HepG2 (cell line): ENCODE results near the gene RPH3AL. TPM values are rescaled to one million over a fixed set of nuclear protein-coding genes. Genes with fewer than 3 reads are reported as not detected.
A peak's percentile ranks its signal among the peaks of the same experiment; 100 is the strongest.

Experiments used
- ATF7-NPFF ChIP-seq: sonication (generic); formaldehyde crosslinking; IDR thresholded peaks from 2 replicates; pipeline ENCODE4 v1.8.1; 2023; ENCODE audit warnings: mild to moderate bottlenecking, low read depth, missing genetic modification reagents, moderate library complexity
- DNMT1 ChIP-seq: sonication (generic); formaldehyde crosslinking; IDR thresholded peaks from 2 replicates; pipeline ENCODE4 v1.5.1; 2020; ENCODE audit warnings: mild to moderate bottlenecking, missing genetic modification reagents
- FOXC1 ChIP-seq: sonication (generic); formaldehyde crosslinking; IDR thresholded peaks from 2 replicates; pipeline ENCODE4 v1.8.0; 2022; ENCODE audit warnings: mild to moderate bottlenecking, missing genetic modification reagents, borderline replicate concordance
- HNF4A ChIP-seq: sonication (generic); formaldehyde crosslinking; IDR thresholded peaks from 2 replicates; pipeline ENCODE4 v1.4.0; 2020; ENCODE audit warnings: missing genetic modification reagents
- KDM3A ChIP-seq: IDR thresholded peaks from 2 replicates; pipeline ENCODE4 v1.6.1; 2018; ENCODE audit warnings: low read depth, missing compliant biosample characterization
- NR2F2 ChIP-seq: IDR thresholded peaks from 2 replicates; pipeline ENCODE4 v1.6.1; 2012; ENCODE audit warnings: low read depth, inconsistent platforms, borderline replicate concordance
- PITX1 ChIP-seq: sonication (generic); formaldehyde crosslinking; IDR thresholded peaks from 2 replicates; pipeline ENCODE4 v1.5.1; 2020; ENCODE audit warnings: mild to moderate bottlenecking, missing genetic modification reagents
- REL ChIP-seq: sonication (generic); formaldehyde crosslinking; conservative IDR thresholded peaks from 2 replicates; pipeline ENCODE4 v1.8.0; 2022; ENCODE audit warnings: mild to moderate bottlenecking, missing genetic modification reagents, moderate library complexity
- SALL1 ChIP-seq: sonication (generic); formaldehyde crosslinking; IDR thresholded peaks from 2 replicates; pipeline ENCODE4 v1.8.0; 2022; ENCODE audit warnings: mild to moderate bottlenecking, missing genetic modification reagents
- SMAD3 ChIP-seq: sonication (generic); formaldehyde crosslinking; IDR thresholded peaks from 2 replicates; pipeline ENCODE4 v1.4.0; 2020; ENCODE audit warnings: missing genetic modification reagents
- SRF ChIP-seq: IDR thresholded peaks from 2 replicates; pipeline ENCODE4 v1.6.1; 2011; ENCODE audit warnings: mild to moderate bottlenecking, low read depth, low read length, moderate library complexity
- TRIM24 ChIP-seq: sonication (generic); formaldehyde crosslinking; IDR thresholded peaks from 2 replicates; pipeline ENCODE4 v1.8.0; 2022; ENCODE audit warnings: mild to moderate bottlenecking, missing genetic modification reagents
- ZBTB42 ChIP-seq: sonication (generic); formaldehyde crosslinking; IDR thresholded peaks from 2 replicates; pipeline ENCODE4 v1.5.0; 2020; ENCODE audit warnings: mild to moderate bottlenecking, missing genetic modification reagents
- ZFP36L2 ChIP-seq: sonication (generic); formaldehyde crosslinking; IDR thresholded peaks from 2 replicates; pipeline ENCODE4 v1.4.0; 2020; ENCODE audit warnings: missing genetic modification reagents
- ZMAT3 ChIP-seq: sonication (generic); formaldehyde crosslinking; conservative IDR thresholded peaks from 2 replicates; pipeline ENCODE4 v1.7.0; 2021; ENCODE audit warnings: missing genetic modification reagents
- ZNF253 ChIP-seq: sonication (generic); formaldehyde crosslinking; IDR thresholded peaks from 2 replicates; pipeline ENCODE4 v1.8.0; 2022; ENCODE audit warnings: mild to moderate bottlenecking, missing genetic modification reagents, borderline replicate concordance
- ZNF263 ChIP-seq: sonication (generic); formaldehyde crosslinking; IDR thresholded peaks from 2 replicates; pipeline ENCODE4 v1.4.0; 2020; ENCODE audit warnings: missing genetic modification reagents
- ZNF3 ChIP-seq: IDR thresholded peaks from 2 replicates; pipeline ENCODE4 v1.7.0; 2017; ENCODE audit warnings: inconsistent platforms
- ZNF510 ChIP-seq: sonication (generic); formaldehyde crosslinking; IDR thresholded peaks from 2 replicates; pipeline ENCODE4 v1.4.0; 2020; ENCODE audit warnings: low read depth, mild to moderate bottlenecking, missing genetic modification reagents
- ZNF605 ChIP-seq: sonication (generic); formaldehyde crosslinking; IDR thresholded peaks from 2 replicates; pipeline ENCODE4 v1.8.0; 2022; ENCODE audit warnings: mild to moderate bottlenecking, missing genetic modification reagents
- ZNF7 ChIP-seq: IDR thresholded peaks from 2 replicates; pipeline ENCODE4 v1.6.1; 2016; ENCODE audit warnings: missing biosample characterization, missing genetic modification reagents
- ZNF883 ChIP-seq: sonication (generic); formaldehyde crosslinking; IDR thresholded peaks from 2 replicates; pipeline ENCODE4 v1.5.1; 2020; ENCODE audit warnings: mild to moderate bottlenecking, missing genetic modification reagents; ENCODE audit errors: not compliant biosample characterization
- polyA plus RNA-seq, 8 experiments: library from polyadenylated mRNA; depleted of rRNA in 3 of 8; stranded (reverse) in 7 of 8; unstranded in 1 of 8; fragments of >200 nt; fragmentation: Illumina TruSeq in 4 of 8; extraction: Trizol in 4 of 8; gene quantifications; 2 replicates each; pipeline versions ENCODE4 v1.2.1 to v1.2.3, GENCODE V29; 2011 to 2016; ENCODE audit warnings: low read depth in 4 of 8, missing spikeins in 1 of 8, mixed read lengths in 1 of 8; ENCODE audit not compliant: insufficient read depth in 1 of 8
- total RNA-seq, 5 experiments: library from RNA; depleted of rRNA; stranded (reverse); fragments of >200 nt; fragmentation: Illumina TruSeq; extraction: Trizol; gene quantifications; 2 replicates each; pipeline ENCODE4 v1.2.3, GENCODE V29; 2016; ENCODE audit warnings: low read depth in 1 of 5
- TF ChIP-seq, protein P1 (sequence below): IDR thresholded peaks from 2 replicates; pipeline ENCODE4 v1.6.1; 2016; ENCODE audit warnings: mild to moderate bottlenecking, missing biosample characterization, missing genetic modification reagents
- TF ChIP-seq, protein P2 (sequence below): sonication (generic); formaldehyde crosslinking; IDR thresholded peaks from 2 replicates; pipeline ENCODE4 v1.8.1; 2023; ENCODE audit warnings: mild to moderate bottlenecking, moderate library complexity, missing genetic modification reagents
- TF ChIP-seq, protein P3 (sequence below): sonication (generic); formaldehyde crosslinking; IDR thresholded peaks from 2 replicates; pipeline ENCODE4 v1.4.0; 2020; ENCODE audit warnings: missing genetic modification reagents, borderline replicate concordance
- TF ChIP-seq, protein P4 (sequence below): sonication (generic); formaldehyde crosslinking; IDR thresholded peaks from 2 replicates; pipeline ENCODE4 v1.8.1; 2022; ENCODE audit warnings: low read depth, mild to moderate bottlenecking, missing genetic modification reagents

Gene RPH3AL
- total and polyA plus RNA-seq, 2 of the 13 experiments (the other 11 are each of a cell fraction or from before 2014, with no cell fraction given) = 7.8 to 16.4 TPM

DNA sequence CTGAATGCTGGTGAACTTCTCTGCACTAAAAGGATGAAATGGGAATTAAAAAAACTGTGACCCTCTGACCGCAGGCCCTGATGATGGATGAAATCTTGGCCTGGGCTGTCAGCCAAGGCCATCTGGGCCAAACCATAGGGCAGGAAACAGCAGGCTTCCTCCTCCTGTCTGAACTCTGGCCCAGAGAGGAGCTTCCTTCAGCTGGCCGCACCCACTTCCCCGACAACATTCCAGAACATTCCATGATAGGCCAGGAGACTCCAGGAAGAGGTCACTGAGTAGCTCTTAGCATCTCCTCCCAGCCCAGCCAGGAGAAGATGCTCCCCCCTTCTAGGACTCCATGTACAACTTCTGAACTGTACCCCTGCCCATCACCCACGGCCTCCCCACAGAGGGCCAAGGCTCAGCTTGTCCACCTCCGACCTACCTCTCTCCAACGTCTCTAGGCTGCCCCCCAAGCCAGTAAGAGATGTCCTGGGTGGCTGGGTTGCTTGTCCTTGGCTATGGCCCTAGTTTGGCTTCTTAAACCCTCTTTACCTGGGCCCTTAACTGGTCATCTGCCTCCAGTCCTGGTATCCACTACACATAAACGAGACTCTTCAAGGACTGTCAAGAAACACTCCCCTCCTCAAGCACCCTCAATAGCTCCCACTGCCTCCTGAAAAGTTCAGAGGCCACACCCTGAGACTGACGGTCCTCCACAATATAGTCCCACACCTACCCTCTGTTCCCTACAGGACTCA is 1.7 kb downstream of the RPH3AL start (continued):
- TF ChIP-seq, protein P1, sequence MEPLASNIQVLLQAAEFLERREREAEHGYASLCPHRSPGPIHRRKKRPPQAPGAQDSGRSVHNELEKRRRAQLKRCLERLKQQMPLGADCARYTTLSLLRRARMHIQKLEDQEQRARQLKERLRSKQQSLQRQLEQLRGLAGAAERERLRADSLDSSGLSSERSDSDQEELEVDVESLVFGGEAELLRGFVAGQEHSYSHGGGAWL (CRISPR knock-in tag) = no peak
- TF ChIP-seq ATF7-NPFF = no peak
- TF ChIP-seq FOXC1 (CRISPR knock-in tag) = no peak
- no peak for TF ChIP-seq ZBTB42 (CRISPR knock-in tag)
- TF ChIP-seq SALL1 (CRISPR knock-in tag) = peak; percentile 71
- 0 out of 2 replicates have a peak, but pooled peaks have one; percentile 7 for TF ChIP-seq ZNF263 (CRISPR knock-in tag)
- TF ChIP-seq SRF = no peak
- TF ChIP-seq DNMT1 (CRISPR knock-in tag) = no peak
- no peak for TF ChIP-seq ZNF7
- TF ChIP-seq PITX1 = peak; percentile 50
- TF ChIP-seq ZNF883 (CRISPR knock-in tag) = peak; percentile 31
- peak; percentile 62 for TF ChIP-seq HNF4A (CRISPR knock-in tag)
- TF ChIP-seq, protein P2, sequence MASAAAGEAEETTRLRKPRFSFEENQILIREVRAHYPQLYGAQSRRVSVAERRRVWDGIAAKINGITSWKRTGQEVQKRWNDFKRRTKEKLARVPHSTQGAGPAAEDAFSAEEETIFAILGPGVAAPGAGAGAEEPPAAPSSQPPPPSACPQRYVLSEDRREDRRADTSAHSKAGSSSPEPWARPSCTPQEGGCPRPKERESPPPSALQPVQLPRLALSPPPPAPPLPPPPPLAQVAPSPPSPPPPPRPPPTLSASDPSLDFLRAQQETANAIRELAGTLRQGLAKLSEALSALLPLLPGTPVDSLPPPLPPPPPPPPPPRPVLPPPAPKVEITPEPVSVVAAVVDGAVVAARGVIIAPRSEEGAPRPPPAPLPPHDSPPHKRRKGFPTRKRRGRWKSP (CRISPR knock-in tag) = no peak
- no peak for TF ChIP-seq SMAD3 (CRISPR knock-in tag)
- no peak for TF ChIP-seq REL (CRISPR knock-in tag)
- TF ChIP-seq ZNF510 (CRISPR knock-in tag) = no peak
- TF ChIP-seq KDM3A (CRISPR knock-in tag) = no peak
- no peak for TF ChIP-seq ZNF605 (CRISPR knock-in tag)
- TF ChIP-seq, protein P3, sequence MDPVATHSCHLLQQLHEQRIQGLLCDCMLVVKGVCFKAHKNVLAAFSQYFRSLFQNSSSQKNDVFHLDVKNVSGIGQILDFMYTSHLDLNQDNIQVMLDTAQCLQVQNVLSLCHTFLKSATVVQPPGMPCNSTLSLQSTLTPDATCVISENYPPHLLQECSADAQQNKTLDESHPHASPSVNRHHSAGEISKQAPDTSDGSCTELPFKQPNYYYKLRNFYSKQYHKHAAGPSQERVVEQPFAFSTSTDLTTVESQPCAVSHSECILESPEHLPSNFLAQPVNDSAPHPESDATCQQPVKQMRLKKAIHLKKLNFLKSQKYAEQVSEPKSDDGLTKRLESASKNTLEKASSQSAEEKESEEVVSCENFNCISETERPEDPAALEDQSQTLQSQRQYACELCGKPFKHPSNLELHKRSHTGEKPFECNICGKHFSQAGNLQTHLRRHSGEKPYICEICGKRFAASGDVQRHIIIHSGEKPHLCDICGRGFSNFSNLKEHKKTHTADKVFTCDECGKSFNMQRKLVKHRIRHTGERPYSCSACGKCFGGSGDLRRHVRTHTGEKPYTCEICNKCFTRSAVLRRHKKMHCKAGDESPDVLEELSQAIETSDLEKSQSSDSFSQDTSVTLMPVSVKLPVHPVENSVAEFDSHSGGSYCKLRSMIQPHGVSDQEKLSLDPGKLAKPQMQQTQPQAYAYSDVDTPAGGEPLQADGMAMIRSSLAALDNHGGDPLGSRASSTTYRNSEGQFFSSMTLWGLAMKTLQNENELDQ = no peak
- no peak for TF ChIP-seq TRIM24 (CRISPR knock-in tag)
- no peak for TF ChIP-seq ZNF253
- peak; percentile 58; the same call in 1 of the 2 replicates for TF ChIP-seq NR2F2
- TF ChIP-seq ZMAT3 (CRISPR knock-in tag) = 0 out of 2 replicates have a peak, but pooled peaks have one; percentile 51
- TF ChIP-seq ZNF3 (CRISPR knock-in tag) = no peak
- TF ChIP-seq, protein P4, sequence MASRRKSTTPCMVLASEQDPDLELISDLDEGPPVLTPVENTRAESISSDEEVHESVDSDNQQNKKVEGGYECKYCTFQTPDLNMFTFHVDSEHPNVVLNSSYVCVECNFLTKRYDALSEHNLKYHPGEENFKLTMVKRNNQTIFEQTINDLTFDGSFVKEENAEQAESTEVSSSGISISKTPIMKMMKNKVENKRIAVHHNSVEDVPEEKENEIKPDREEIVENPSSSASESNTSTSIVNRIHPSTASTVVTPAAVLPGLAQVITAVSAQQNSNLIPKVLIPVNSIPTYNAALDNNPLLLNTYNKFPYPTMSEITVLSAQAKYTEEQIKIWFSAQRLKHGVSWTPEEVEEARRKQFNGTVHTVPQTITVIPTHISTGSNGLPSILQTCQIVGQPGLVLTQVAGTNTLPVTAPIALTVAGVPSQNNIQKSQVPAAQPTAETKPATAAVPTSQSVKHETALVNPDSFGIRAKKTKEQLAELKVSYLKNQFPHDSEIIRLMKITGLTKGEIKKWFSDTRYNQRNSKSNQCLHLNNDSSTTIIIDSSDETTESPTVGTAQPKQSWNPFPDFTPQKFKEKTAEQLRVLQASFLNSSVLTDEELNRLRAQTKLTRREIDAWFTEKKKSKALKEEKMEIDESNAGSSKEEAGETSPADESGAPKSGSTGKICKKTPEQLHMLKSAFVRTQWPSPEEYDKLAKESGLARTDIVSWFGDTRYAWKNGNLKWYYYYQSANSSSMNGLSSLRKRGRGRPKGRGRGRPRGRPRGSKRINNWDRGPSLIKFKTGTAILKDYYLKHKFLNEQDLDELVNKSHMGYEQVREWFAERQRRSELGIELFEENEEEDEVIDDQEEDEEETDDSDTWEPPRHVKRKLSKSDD (CRISPR knock-in tag) = no peak
- no peak for TF ChIP-seq ZFP36L2 (CRISPR knock-in tag)
